Spleen (tissue), 7 donors: ENCODE measurements around the gene TGFBRAP1.

Experiments used
- POLR2AphosphoS5 ChIP-seq, 3 donors: sonication (generic); formaldehyde crosslinking; IDR thresholded peaks; one replicate each; pipeline ENCODE4 v1.5.1; 2017; ENCODE audit warnings: antibody characterized with exemption in 3 of 3
- TF ChIP-seq, protein P1 (sequence below), 11 experiments: fragments of 200-600 bp in 7 of 11; fragments of 450-650 bp in 4 of 11; sonication (generic) in 4 of 11; IDR thresholded peaks in 8 of 11; conservative IDR thresholded peaks in 3 of 11; 1 replicate in 7 of 11; 2 replicates in 4 of 11; pipeline versions ENCODE4 v1.4.0 to v1.8.0; 2016 to 2021; ENCODE audit warnings: antibody characterized with exemption in 11 of 11, inconsistent platforms in 4 of 11, mild to moderate bottlenecking in 1 of 11
- donor health status: DM: no; HTN: no; CAD: no; lungs with moderate emphysema.
- donor health status: DM: no; HTN: no; CAD: no.
- donor health status: DM: no; HTN: no; CAD: no.

DNA sequence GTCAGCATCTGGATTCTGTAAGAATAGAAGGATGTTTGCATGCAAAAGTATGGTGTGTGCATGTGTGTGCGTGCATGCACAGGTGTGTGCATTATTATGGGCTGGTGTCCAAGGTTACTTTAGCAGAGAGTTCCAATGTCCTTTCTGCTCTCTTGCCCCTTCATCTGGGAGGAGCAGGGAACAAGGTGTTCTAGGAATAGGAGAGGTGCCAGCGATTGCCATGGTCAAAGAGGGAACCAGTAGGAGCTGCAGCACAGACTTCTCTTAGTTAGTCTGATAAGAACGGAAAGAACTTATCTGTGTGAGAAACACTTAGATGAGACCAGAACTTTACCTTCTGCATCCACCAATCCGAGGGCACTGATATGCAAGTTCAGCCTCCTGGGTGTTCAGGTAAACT, 79.6 kb downstream of the TGFBRAP1 start:
- TF ChIP-seq, protein P1, sequence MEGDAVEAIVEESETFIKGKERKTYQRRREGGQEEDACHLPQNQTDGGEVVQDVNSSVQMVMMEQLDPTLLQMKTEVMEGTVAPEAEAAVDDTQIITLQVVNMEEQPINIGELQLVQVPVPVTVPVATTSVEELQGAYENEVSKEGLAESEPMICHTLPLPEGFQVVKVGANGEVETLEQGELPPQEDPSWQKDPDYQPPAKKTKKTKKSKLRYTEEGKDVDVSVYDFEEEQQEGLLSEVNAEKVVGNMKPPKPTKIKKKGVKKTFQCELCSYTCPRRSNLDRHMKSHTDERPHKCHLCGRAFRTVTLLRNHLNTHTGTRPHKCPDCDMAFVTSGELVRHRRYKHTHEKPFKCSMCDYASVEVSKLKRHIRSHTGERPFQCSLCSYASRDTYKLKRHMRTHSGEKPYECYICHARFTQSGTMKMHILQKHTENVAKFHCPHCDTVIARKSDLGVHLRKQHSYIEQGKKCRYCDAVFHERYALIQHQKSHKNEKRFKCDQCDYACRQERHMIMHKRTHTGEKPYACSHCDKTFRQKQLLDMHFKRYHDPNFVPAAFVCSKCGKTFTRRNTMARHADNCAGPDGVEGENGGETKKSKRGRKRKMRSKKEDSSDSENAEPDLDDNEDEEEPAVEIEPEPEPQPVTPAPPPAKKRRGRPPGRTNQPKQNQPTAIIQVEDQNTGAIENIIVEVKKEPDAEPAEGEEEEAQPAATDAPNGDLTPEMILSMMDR (IDR thresholded peaks at IDR 0.05 in 8 of 11, conservative IDR thresholded peaks at IDR 0.05 in 3 of 11), result no peak
- TF ChIP-seq POLR2AphosphoS5 (IDR thresholded peaks at IDR 0.05), result no peak
